Lower leg skin (tissue), 3 donors: ENCODE results near the gene MTUS2.

Experiments used
- CTCF ChIP-seq, 3 donors: fragments of 450-650 bp; IDR thresholded peaks; one replicate each; pipeline ENCODE4 v1.5.1; 2016; ENCODE audit warnings: antibody characterized with exemption in 3 of 3, mild to moderate bottlenecking in 3 of 3, moderate library complexity in 2 of 3
- POLR2A ChIP-seq, 2 donors: fragments of 450-650 bp; IDR thresholded peaks; one replicate each; pipeline ENCODE4 v1.6.1; 2016 to 2017; ENCODE audit warnings: antibody characterized with exemption in 2 of 2, mild to moderate bottlenecking in 1 of 2, moderate library complexity in 1 of 2

- no peak for TF ChIP-seq CTCF (IDR thresholded peaks at IDR 0.05)
- no peak for TF ChIP-seq POLR2A (IDR thresholded peaks at IDR 0.05)
Observed at GRCh38 chr13:29137995-29138394, 317.9 kb downstream of the MTUS2 start.
